Thoracic aorta (tissue), 2 donors: ENCODE measurements around the gene PIMREG. TPM values are rescaled to one million over a fixed set of nuclear protein-coding genes. Genes with fewer than 3 reads are reported as not detected.
"Not testable (repeated sequence)": the region's sequence is repeated elsewhere in the genome, so short reads cannot be mapped to it uniquely, and the experiment has no call there.

Experiments
- ATAC-seq: fragments of 150-250 bp; one replicate; pipeline ENCODE4 v1.8.0; 2017; ENCODE audit warnings: low read depth; ENCODE audit not compliant: insufficient number of reproducible peaks, low FRiP score
- DNase-seq: peaks from one replicate; pipeline ENCODE4 v3.0.0-alpha.2; 2020; ENCODE audit warnings: low spot score
- H3K27ac ChIP-seq, 2 donors: fragments of 200-600 bp; sonication (generic); 1 replicate in 1 of 2; 2 replicates in 1 of 2; pipeline ENCODE4 v1.5.1; 2016; ENCODE audit warnings: mild to moderate bottlenecking in 2 of 2, moderate library complexity in 2 of 2
- H3K27me3 ChIP-seq: fragments of 200-600 bp; sonication (generic); replicated peaks from 2 replicates; pipeline ENCODE4 v1.6.0; 2016; ENCODE audit warnings: mild to moderate bottlenecking; ENCODE audit not compliant: insufficient read depth
- H3K36me3 ChIP-seq: fragments of 200-600 bp; sonication (generic); one replicate; pipeline ENCODE4 v1.5.1; 2016
- H3K4me1 ChIP-seq, 2 donors: fragments of 200-600 bp; sonication (generic); 1 replicate in 1 of 2; 2 replicates in 1 of 2; pipeline versions ENCODE4 v1.5.1 to v1.6.0; 2016; ENCODE audit warnings: low read depth in 2 of 2, mild to moderate bottlenecking in 1 of 2; ENCODE audit not compliant: control insufficient read depth in 1 of 2
- H3K4me3 ChIP-seq: fragments of 200-600 bp; sonication (generic); 2 replicates; pipeline ENCODE4 v1.5.1; 2016; ENCODE audit warnings: mild to moderate bottlenecking
- H3K9me3 ChIP-seq: fragments of 200-600 bp; sonication (generic); 2 replicates; pipeline ENCODE4 v1.5.1; 2016
- CTCF ChIP-seq: fragments of 200-600 bp; sonication (generic); IDR thresholded peaks from one replicate; pipeline ENCODE4 v1.5.1; 2019; ENCODE audit warnings: antibody characterized with exemption
- total RNA-seq, 2 donors: library from RNA; depleted of rRNA; stranded (reverse); fragments of >200 nt; gene quantifications; one replicate each; pipeline versions ENCODE4 v1.1.0 to v1.2.3, GENCODE V29; 2016

Gene PIMREG
- total RNA-seq, 2 donors from 2014 or later = not detected

GRCh38 chr17:6478486-6478885, 34.2 kb downstream of the PIMREG start:
- H3K27me3 ChIP-seq = no peaks in the 10 kb centered on the region
- no peak for TF ChIP-seq CTCF
- DNase-seq (no peak), ATAC-seq (no peak)
- H3K27ac ChIP-seq = no peak overlapping the region
- no peaks in the 10 kb centered on the region for H3K36me3 ChIP-seq
- H3K9me3 ChIP-seq = no peaks in the 10 kb centered on the region
- H3K4me1 ChIP-seq = no peaks in the 10 kb centered on the region
- no peak overlapping the region for H3K4me3 ChIP-seq

GRCh38 chr17:6479622-6480302, 35.5 kb downstream of the PIMREG start:
- Histone ChIP-seq H3K4me1 (no peaks in the 10 kb centered on the region), H3K27me3 (no peaks in the 10 kb centered on the region), H3K36me3 (no peaks in the 10 kb centered on the region), H3K9me3 (no peaks in the 10 kb centered on the region), H3K27ac (no peak overlapping the region), H3K4me3 (no peak overlapping the region)
- DNase-seq (no peak), ATAC-seq (no peak)
- no peak for TF ChIP-seq CTCF

GRCh38 chr17:6480303-6480675, 36.0 kb downstream of the PIMREG start:
- no peak overlapping the region for H3K27ac ChIP-seq
- H3K9me3 ChIP-seq = no peaks in the 10 kb centered on the region
- no peak for ATAC-seq
- no peaks in the 10 kb centered on the region for H3K27me3 ChIP-seq
- no peaks in the 10 kb centered on the region for H3K4me1 ChIP-seq
- H3K36me3 ChIP-seq = no peaks in the 10 kb centered on the region
- no peak overlapping the region for H3K4me3 ChIP-seq
- DNase-seq = no peak
- no peak for TF ChIP-seq CTCF

- no peaks in the 10 kb centered on the region for H3K4me1 ChIP-seq
- no peaks in the 10 kb centered on the region for H3K36me3 ChIP-seq
- no peak for TF ChIP-seq CTCF
- no peaks in the 10 kb centered on the region for H3K27me3 ChIP-seq
- H3K27ac ChIP-seq = no peak overlapping the region
- no peak for ATAC-seq
- no peaks in the 10 kb centered on the region for H3K9me3 ChIP-seq
- no peak overlapping the region for H3K4me3 ChIP-seq
- no peak for DNase-seq
These were observed 37.8 kb downstream of the PIMREG start for GRCh38 chr17:6482105-6482455.

- not testable (repeated sequence) for H3K27ac ChIP-seq, H3K27me3 ChIP-seq, DNase-seq, ATAC-seq, H3K9me3 ChIP-seq, H3K36me3 ChIP-seq, H3K4me1 ChIP-seq, H3K4me3 ChIP-seq
These were observed 38.5 kb downstream of the PIMREG start for GRCh38 chr17:6482796-6483195.

- H3K4me1 ChIP-seq = no peaks in the 10 kb centered on the region
- no peak for TF ChIP-seq CTCF
- ATAC-seq = no peak
These were observed 39.3 kb downstream of the PIMREG start for GRCh38 chr17:6483507-6483906.

More at GRCh38 chr17:6483507-6483906, 39.3 kb downstream of the PIMREG start:
- Histone ChIP-seq H3K27me3 (no peaks in the 10 kb centered on the region), H3K4me3 (no peak overlapping the region), H3K36me3 (no peaks in the 10 kb centered on the region), H3K27ac (no peak overlapping the region), H3K9me3 (no peaks in the 10 kb centered on the region)
- DNase-seq = no peak
